Activated CD4-positive, alpha-beta T cell treated with anti-CD3 and anti-CD28 coated beads, Interleukin-2, amount 10 ng/mL, durations not matched to agents 7 days and 5 days (primary cell): ENCODE data around the gene COTL1. TPM values are rescaled to one million over a fixed set of nuclear protein-coding genes. Genes with fewer than 3 reads are reported as not detected.

ENCODE experiments used
- CTCF ChIA-PET: fragments of 350-600 bp; sonication (Branson Sonifier 250); formaldehyde crosslinking; loops from one replicate; lab custom pipeline; 2021; ENCODE audit warnings: antibody characterized with exemption; lab: Charles Lee
- POLR2A ChIA-PET: fragments of 350-600 bp; sonication (Branson Sonifier 250); formaldehyde crosslinking; loops from one replicate; lab custom pipeline; 2021; ENCODE audit warnings: antibody characterized with exemption; lab: Charles Lee
- DNase-seq: peaks from one replicate; pipeline ENCODE4 v3.0.0-alpha.2; 2020
- H3K27ac Mint-ChIP-seq: one replicate; pipeline ENCODE4 v1.8.0; 2021; ENCODE audit warnings: mild to moderate bottlenecking, moderate library complexity, mixed read lengths
- H3K27me3 Mint-ChIP-seq: one replicate; pipeline ENCODE4 v1.8.0; 2021; ENCODE audit warnings: mixed read lengths
- H3K36me3 Mint-ChIP-seq: one replicate; pipeline ENCODE4 v1.8.0; 2021; ENCODE audit warnings: low read depth, mixed read lengths
- H3K4me1 Mint-ChIP-seq: one replicate; pipeline ENCODE4 v1.8.0; 2021; ENCODE audit warnings: mixed read lengths
- H3K4me3 Mint-ChIP-seq: one replicate; pipeline ENCODE4 v1.8.0; 2021; ENCODE audit warnings: mild to moderate bottlenecking, moderate library complexity, mixed read lengths
- H3K9me3 Mint-ChIP-seq: one replicate; pipeline ENCODE4 v1.8.0; 2021; ENCODE audit warnings: mixed read lengths
- total RNA-seq, 2 experiments: library from RNA; stranded (reverse); gene quantifications; one replicate each; pipeline ENCODE4 v1.2.3, GENCODE V29; 2021

COTL1 gene
- total RNA-seq, 2 experiments from 2014 or later, result 780 to 845 TPM

- Mint-ChIP-seq H3K9me3 (peaks cover 15% of the 10 kb centered on the region), H3K4me3 (no peak overlapping the region), H3K27me3 (no peaks in the 10 kb centered on the region), H3K36me3 (peaks cover 86% of the 10 kb centered on the region), H3K27ac (peak overlapping the region; percentile 66), H3K4me1 (peaks cover 66% of the 10 kb centered on the region)
- ChIA-PET CTCF (no interaction called here), POLR2A (interaction anchor here (0.7 kb wide), 1 partner anchor 20 kb away, joined by 6 read pairs; no protein-coding TSS in a partner anchor)
- DNase-seq, result no peak
Observed at GRCh38 chr16:84572096-84572495, 45.8 kb downstream of the COTL1 start.

GRCh38 chr16:84571506-84571905, 46.4 kb downstream of the COTL1 start:
- POLR2A ChIA-PET, result no interaction called here
- Mint-ChIP-seq H3K36me3 (peaks cover 86% of the 10 kb centered on the region), H3K4me1 (peaks cover 64% of the 10 kb centered on the region), H3K27me3 (no peaks in the 10 kb centered on the region), H3K4me3 (no peak overlapping the region), H3K9me3 (peaks cover 15% of the 10 kb centered on the region), H3K27ac (no peak overlapping the region)
- CTCF ChIA-PET, result no interaction called here
- DNase-seq, result no peak

GRCh38 chr16:84570739-84571403, 47.0 kb downstream of the COTL1 start:
- DNase-seq, result no peak
- Mint-ChIP-seq H3K27ac (peak overlapping the region; percentile 78), H3K4me3 (no peak overlapping the region), H3K27me3 (no peaks in the 10 kb centered on the region), H3K4me1 (peaks cover 58% of the 10 kb centered on the region), H3K36me3 (peaks cover 86% of the 10 kb centered on the region), H3K9me3 (peaks cover 15% of the 10 kb centered on the region)
- POLR2A ChIA-PET, result no interaction called here
- CTCF ChIA-PET, result interaction anchor here (1.1 kb wide), 1 partner anchor 9 kb away, joined by 3 read pairs; no protein-coding TSS in a partner anchor

GRCh38 chr16:84569382-84569987, 48.4 kb downstream of the COTL1 start:
- Mint-ChIP-seq H3K36me3 (peaks cover 89% of the 10 kb centered on the region), H3K4me3 (no peak overlapping the region), H3K27ac (no peak overlapping the region), H3K4me1 (peaks cover 57% of the 10 kb centered on the region), H3K27me3 (no peaks in the 10 kb centered on the region), H3K9me3 (peaks cover 15% of the 10 kb centered on the region)
- ChIA-PET POLR2A (interaction anchor here (0.6 kb wide), 1 partner anchor 83 kb away, joined by 3 read pairs; no protein-coding TSS in a partner anchor), CTCF (interaction anchor here (1.1 kb wide), 2 partner anchors 12 to 13 kb away, joined by 3 read pairs; no protein-coding TSS in a partner anchor)
- no peak for DNase-seq

GRCh38 chr16:84568066-84568465, 49.8 kb downstream of the COTL1 start:
- DNase-seq, result no peak
- no peaks in the 10 kb centered on the region for H3K27me3 Mint-ChIP-seq
- H3K4me1 Mint-ChIP-seq, result peaks cover 49% of the 10 kb centered on the region
- H3K9me3 Mint-ChIP-seq, result peaks cover 15% of the 10 kb centered on the region
- no peak overlapping the region for H3K27ac Mint-ChIP-seq
- no peak overlapping the region for H3K4me3 Mint-ChIP-seq
- peaks cover 89% of the 10 kb centered on the region for H3K36me3 Mint-ChIP-seq
- POLR2A ChIA-PET, result no interaction called here
- CTCF ChIA-PET, result interaction anchor here (1.8 kb wide), 1 partner anchor 14 kb away, joined by 3 read pairs; no protein-coding TSS in a partner anchor

- Mint-ChIP-seq H3K27ac (peak overlapping the region; percentile 64), H3K9me3 (peaks cover 15% of the 10 kb centered on the region), H3K4me1 (peaks cover 46% of the 10 kb centered on the region), H3K27me3 (no peaks in the 10 kb centered on the region), H3K36me3 (peaks cover 87% of the 10 kb centered on the region), H3K4me3 (no peak overlapping the region)
- CTCF ChIA-PET, result interaction anchor here (1.7 to 1.8 kb wide), 2 partner anchors 13 kb away, joined by 3 read pairs; no protein-coding TSS in a partner anchor
- DNase-seq, result no peak
- POLR2A ChIA-PET, result no interaction called here
Observed at GRCh38 chr16:84567286-84567962, 50.5 kb downstream of the COTL1 start.

- H3K4me3 Mint-ChIP-seq, result no peak overlapping the region
- H3K36me3 Mint-ChIP-seq, result peaks cover 85% of the 10 kb centered on the region
- H3K4me1 Mint-ChIP-seq, result peaks cover 39% of the 10 kb centered on the region
- DNase-seq, result no peak
- H3K27me3 Mint-ChIP-seq, result no peaks in the 10 kb centered on the region
- POLR2A ChIA-PET, result no interaction called here
- H3K9me3 Mint-ChIP-seq, result peaks cover 15% of the 10 kb centered on the region
- no peak overlapping the region for H3K27ac Mint-ChIP-seq
- CTCF ChIA-PET, result interaction anchor here (1.7 to 1.8 kb wide), 2 partner anchors 12 to 14 kb away, joined by 3 read pairs; no protein-coding TSS in a partner anchor
Observed at GRCh38 chr16:84566545-84567257, 51.2 kb downstream of the COTL1 start.

- H3K27ac Mint-ChIP-seq, result no peak overlapping the region
- ChIA-PET CTCF (interaction anchor here (0.6 to 1.9 kb wide), 7 partner anchors 10 to 855 kb away, joined by 3 to 4 read pairs (median 3); no protein-coding TSS in a partner anchor), POLR2A (no interaction called here)
- no peak for DNase-seq
- peaks cover 78% of the 10 kb centered on the region for H3K36me3 Mint-ChIP-seq
- no peaks in the 10 kb centered on the region for H3K27me3 Mint-ChIP-seq
- H3K9me3 Mint-ChIP-seq, result peaks cover 11% of the 10 kb centered on the region
- peaks cover 35% of the 10 kb centered on the region for H3K4me1 Mint-ChIP-seq
- H3K4me3 Mint-ChIP-seq, result no peak overlapping the region
Observed at GRCh38 chr16:84565669-84566495, 52.0 kb downstream of the COTL1 start.

- DNase-seq, result no peak
- ChIA-PET CTCF (interaction anchor here (0.6 to 1.9 kb wide), 7 partner anchors 11 to 151 kb away, joined by 3 to 5 read pairs (median 3); no protein-coding TSS in a partner anchor), POLR2A (no interaction called here)
- H3K4me3 Mint-ChIP-seq, result no peak overlapping the region
- no peaks in the 10 kb centered on the region for H3K9me3 Mint-ChIP-seq
- H3K27me3 Mint-ChIP-seq, result no peaks in the 10 kb centered on the region
- peaks cover 21% of the 10 kb centered on the region for H3K4me1 Mint-ChIP-seq
- H3K27ac Mint-ChIP-seq, result no peak overlapping the region
- H3K36me3 Mint-ChIP-seq, result peaks cover 62% of the 10 kb centered on the region
Observed at GRCh38 chr16:84563786-84564420, 54.0 kb downstream of the COTL1 start.

- H3K9me3 Mint-ChIP-seq, result no peaks in the 10 kb centered on the region
- POLR2A ChIA-PET, result no interaction called here
- H3K4me1 Mint-ChIP-seq, result peaks cover 14% of the 10 kb centered on the region
- H3K4me3 Mint-ChIP-seq, result no peak overlapping the region
- H3K27ac Mint-ChIP-seq, result peak overlapping the region; percentile 60
- CTCF ChIA-PET, result interaction anchor here (0.6 to 1.7 kb wide), 6 partner anchors 11 to 56 kb away, joined by 3 to 5 read pairs (median 3); no protein-coding TSS in a partner anchor
- H3K36me3 Mint-ChIP-seq, result peaks cover 55% of the 10 kb centered on the region
- no peaks in the 10 kb centered on the region for H3K27me3 Mint-ChIP-seq
- DNase-seq, result no peak
Observed at GRCh38 chr16:84563064-84563715, 54.7 kb downstream of the COTL1 start.
